Fibroblast of lung (primary cell): ENCODE results near the gene RNF181. TPM values are rescaled to one million over a fixed set of nuclear protein-coding genes. Genes with fewer than 3 reads are reported as not detected.
A peak's percentile ranks its signal among the peaks of the same experiment; 100 is the strongest.
"Not testable (repeated sequence)": the region's sequence is repeated elsewhere in the genome, so short reads cannot be mapped to it uniquely, and the experiment has no call there.

Experiments used
- DNase-seq, 2 donors: peaks; one replicate each; pipeline versions ENCODE4 v3.0.0 to v3.0.0-alpha.2; 2010; ENCODE audit warnings: low read depth in 2 of 2
- H2AFZ ChIP-seq: 2 replicates; pipeline ENCODE4 v1.5.1; 2012; ENCODE audit warnings: low read length, control low read depth, inconsistent platforms
- H3K27ac ChIP-seq: 2 replicates; pipeline ENCODE4 v1.5.1; 2011; ENCODE audit warnings: low read length, control low read depth; ENCODE audit not compliant: insufficient read depth
- H3K27me3 ChIP-seq: 2 replicates; pipeline ENCODE4 v1.5.1; 2011; ENCODE audit warnings: mild to moderate bottlenecking, low read length; ENCODE audit not compliant: control insufficient read depth, insufficient read depth
- H3K36me3 ChIP-seq: 2 replicates; pipeline ENCODE4 v1.5.1; 2011; ENCODE audit warnings: low read length; ENCODE audit not compliant: control insufficient read depth, insufficient read depth
- H3K4me1 ChIP-seq: 2 replicates; pipeline ENCODE4 v1.5.1; 2011; ENCODE audit warnings: low read length; ENCODE audit not compliant: control insufficient read depth, insufficient read depth; ENCODE audit errors: extremely low read depth
- H3K4me2 ChIP-seq: 2 replicates; pipeline ENCODE4 v1.5.1; 2011; ENCODE audit warnings: low read length, control low read depth; ENCODE audit not compliant: insufficient read depth; ENCODE audit errors: extremely low read depth
- H3K4me3 ChIP-seq, 4 experiments: fragments of 200-600 bp in 1 of 4; sonication (generic) in 1 of 4; replicated peaks in 1 of 4; 2 replicates each; pipeline ENCODE4 v1.5.1; 2011 to 2016; ENCODE audit warnings: low read length in 4 of 4, low read depth in 3 of 4, mild to moderate bottlenecking in 3 of 4, control low read depth in 2 of 4, inconsistent platforms in 1 of 4, mixed read lengths in 1 of 4; ENCODE audit not compliant: insufficient read depth in 1 of 4; ENCODE audit errors: control extremely low read depth in 1 of 4
- H3K79me2 ChIP-seq: 2 replicates; pipeline ENCODE4 v1.5.1; 2012; ENCODE audit warnings: mild to moderate bottlenecking, low read length, inconsistent platforms; ENCODE audit not compliant: control insufficient read depth, insufficient read depth
- H3K9ac ChIP-seq: 2 replicates; pipeline ENCODE4 v1.5.1; 2011; ENCODE audit warnings: mild to moderate bottlenecking, low read length, control low read depth; ENCODE audit not compliant: insufficient read depth
- H3K9me3 ChIP-seq: 2 replicates; pipeline ENCODE4 v1.5.1; 2012; ENCODE audit warnings: low read depth, low read length; ENCODE audit not compliant: control insufficient read depth, insufficient read depth
- H4K20me1 ChIP-seq: 2 replicates; pipeline ENCODE4 v1.5.1; 2011; ENCODE audit warnings: low read length; ENCODE audit not compliant: control insufficient read depth, insufficient read depth; ENCODE audit errors: extremely low read depth
- CTCF ChIP-seq, 2 donors: IDR thresholded peaks in 1 of 2; conservative IDR thresholded peaks in 1 of 2; 1 replicate in 1 of 2; 2 replicates in 1 of 2; pipeline ENCODE4 v1.5.1; 2011 to 2012; ENCODE audit warnings: low read length in 2 of 2, control low read depth in 1 of 2, inconsistent platforms in 1 of 2, low read depth in 1 of 2, mild to moderate bottlenecking in 1 of 2
- EZH2 ChIP-seq: IDR thresholded peaks from 2 replicates; pipeline ENCODE4 v1.5.1; 2012; ENCODE audit warnings: low read length, control low read depth, mild to moderate bottlenecking; ENCODE audit errors: missing control alignments
- polyA plus RNA-seq, 2 donors: library from polyadenylated mRNA; depleted of rRNA in 1 of 2; stranded (reverse) in 1 of 2; unstranded in 1 of 2; fragments of >200 nt; gene quantifications; 2 replicates each; pipeline ENCODE4 v1.2.1, GENCODE V29; 2011 to 2012; ENCODE audit warnings: missing spikeins in 1 of 2
- total RNA-seq: library from RNA; depleted of rRNA; stranded (reverse); fragments of >200 nt; gene quantifications from 2 replicates; pipeline ENCODE4 v1.2.1, GENCODE V29; 2014

The RNF181 gene
- total and polyA plus RNA-seq, 2 donors (not counting 1 experiment from before 2014, with no cell fraction given) = 247 to 276 TPM

- Histone ChIP-seq H3K79me2 (peaks cover 26% of the 10 kb centered on the region), H2AFZ (no peak overlapping the region), H4K20me1 (no peaks in the 10 kb centered on the region), H3K9me3 (no peaks in the 10 kb centered on the region), H3K4me1 (peaks cover 3% of the 10 kb centered on the region), H3K27ac (no peak overlapping the region), H3K27me3 (no peaks in the 10 kb centered on the region), H3K9ac (no peak overlapping the region), H3K4me3 (no peak overlapping the region), H3K36me3 (peaks cover 24% of the 10 kb centered on the region), H3K4me2 (no peak overlapping the region)
- TF ChIP-seq EZH2 (no peak), CTCF (conservative IDR thresholded peaks at IDR 0.05 in 1 of 2, IDR thresholded peaks at IDR 0.05 in 1 of 2; ENCODE audit: low read depth in 1 of 2, low read length in 2 of 2) (no peak)
- DNase-seq = no peak
Measured at GRCh38 chr2:85557130-85557529, 38.4 kb upstream of the RNF181 start.

- H4K20me1 ChIP-seq = no peaks in the 10 kb centered on the region
- H3K4me3 ChIP-seq = no peak overlapping the region
- no peaks in the 10 kb centered on the region for H3K9me3 ChIP-seq
- no peak overlapping the region for H3K9ac ChIP-seq
- peaks cover 26% of the 10 kb centered on the region for H3K79me2 ChIP-seq
- no peak for TF ChIP-seq EZH2
- TF ChIP-seq CTCF (conservative IDR thresholded peaks at IDR 0.05 in 1 of 2, IDR thresholded peaks at IDR 0.05 in 1 of 2; ENCODE audit: low read depth in 1 of 2, low read length in 2 of 2) = no peak
- no peak overlapping the region for H2AFZ ChIP-seq
- H3K4me1 ChIP-seq = peaks cover 3% of the 10 kb centered on the region
- peaks cover 20% of the 10 kb centered on the region for H3K36me3 ChIP-seq
- H3K27me3 ChIP-seq = no peaks in the 10 kb centered on the region
- no peak for DNase-seq
- no peak overlapping the region for H3K27ac ChIP-seq
- no peak overlapping the region for H3K4me2 ChIP-seq
Measured at GRCh38 chr2:85558160-85558559, 37.4 kb upstream of the RNF181 start.

DNA sequence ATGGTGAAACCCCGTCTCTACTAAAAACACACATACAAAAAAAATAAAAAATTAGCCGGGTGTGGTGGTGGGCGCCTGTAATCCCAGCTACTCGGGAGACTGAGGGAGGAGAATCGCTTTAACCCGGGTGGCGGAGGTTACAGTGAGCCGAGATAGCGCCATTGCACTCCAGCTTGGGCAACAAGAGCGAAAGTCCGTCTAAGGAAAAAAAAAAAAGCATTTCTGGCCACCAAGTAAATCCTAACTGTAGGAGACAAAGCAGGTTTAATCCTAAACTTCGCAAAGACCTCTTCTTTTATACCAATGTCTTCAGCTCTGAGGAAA, 35.2 kb upstream of the RNF181 start:
- Histone ChIP-seq H3K27ac (peak overlapping the region; percentile 69), H3K79me2 (peaks cover 26% of the 10 kb centered on the region)
- H2AFZ ChIP-seq = not testable (repeated sequence)

More for the DNA sequence above, 35.2 kb upstream of the RNF181 start:
- not testable (repeated sequence) for H3K9me3 ChIP-seq, H4K20me1 ChIP-seq, H3K9ac ChIP-seq, DNase-seq, H3K27me3 ChIP-seq, H3K4me1 ChIP-seq
- H3K4me3 ChIP-seq = peak overlapping the region; percentile 77 to 94 (median 92)
- peaks cover 13% of the 10 kb centered on the region for H3K36me3 ChIP-seq
- H3K4me2 ChIP-seq = peak overlapping the region; percentile 96
